A549 (cell line): ENCODE results near the gene NECAB3. TPM values are rescaled to one million over a fixed set of nuclear protein-coding genes. Genes with fewer than 3 reads are reported as not detected.
A peak's percentile ranks its signal among the peaks of the same experiment; 100 is the strongest.

Source experiments
- ATAC-seq, 2 experiments: fragments of 200-7000 bp in 1 of 2; fragments of >200 bp in 1 of 2; cut with Nextera tagmentation in 1 of 2; cut with Tn5 transposase in 1 of 2; 3 replicates each; pipeline versions ENCODE4 v1.8.0 to v1.9.1; 2018 to 2020; ENCODE audit warnings: mild to moderate bottlenecking in 1 of 2, moderate library complexity in 1 of 2
- CTCF ChIA-PET: fragments of 300-600 bp; sonication (Branson Sonifier 250); formaldehyde crosslinking; extraction: SDS; loops from one replicate; lab custom pipeline; 2021; ENCODE audit warnings: antibody characterized with exemption, inconsistent platforms; lab: Yijun Ruan, JAX
- POLR2A ChIA-PET: fragments of 350-600 bp; formaldehyde crosslinking; extraction: SDS; loops from one replicate; lab custom pipeline; 2021; ENCODE audit warnings: antibody characterized with exemption, inconsistent platforms; lab: Yijun Ruan, JAX
- DNase-seq, 2 experiments: peaks; one replicate each; pipeline versions ENCODE4 v3.0.0 to v3.0.0-alpha.2; 2011 to 2016; ENCODE audit warnings: low read depth in 1 of 2, low spot score in 1 of 2
- FAIRE-seq: peaks from 2 replicates; lab custom pipeline; 2011; peaks lifted over from hg19 to GRCh38; lab: Jason Lieb, UNC
- H3K27ac ChIP-seq, 2 experiments: fragments of >200 bp; sonication (Bioruptor Twin); formaldehyde crosslinking; 3 replicates each; pipeline ENCODE4 v1.5.1; 2016 to 2017
- H3K4me1 ChIP-seq: fragments of >200 bp; sonication (Bioruptor Twin); formaldehyde crosslinking; 3 replicates; pipeline ENCODE4 v1.6.1; 2016
- H3K4me2 ChIP-seq: fragments of >200 bp; sonication (Bioruptor Twin); formaldehyde crosslinking; 3 replicates; pipeline ENCODE4 v1.6.1; 2016
- H3K4me3 ChIP-seq: fragments of >200 bp; sonication (Bioruptor Twin); formaldehyde crosslinking; 3 replicates; pipeline ENCODE4 v1.5.1; 2016
- H3K9me3 ChIP-seq: fragments of >200 bp; sonication (Bioruptor Twin); formaldehyde crosslinking; 3 replicates; pipeline ENCODE4 v1.6.1; 2016
- BHLHE40 ChIP-seq: IDR thresholded peaks from 2 replicates; pipeline ENCODE4 v1.6.1; 2012; ENCODE audit warnings: low read depth, low read length, inconsistent platforms
- CBX2 ChIP-seq: fragments of 200-600 bp; sonication (generic); IDR thresholded peaks from 2 replicates; pipeline ENCODE4 v1.6.1; 2016; ENCODE audit warnings: low read depth, mild to moderate bottlenecking, borderline replicate concordance
- CEBPB ChIP-seq, 2 experiments: fragments of >200 bp in 1 of 2; sonication (Bioruptor Twin) in 1 of 2; formaldehyde crosslinking in 1 of 2; IDR thresholded peaks; 2 replicates each; pipeline ENCODE4 v1.6.1; 2012 to 2016
- CHD4 ChIP-seq: fragments of 200-600 bp; sonication (generic); IDR thresholded peaks from 2 replicates; pipeline ENCODE4 v1.6.1; 2016; ENCODE audit warnings: antibody characterized with exemption, mild to moderate bottlenecking, borderline replicate concordance
- CTCF ChIP-seq: fragments of >200 bp; sonication (Bioruptor Twin); formaldehyde crosslinking; IDR thresholded peaks from 3 replicates; pipeline ENCODE4 v1.5.1; 2016
- ELK1 ChIP-seq: fragments of 150-350 bp; IDR thresholded peaks from 2 replicates; pipeline ENCODE4 v1.6.1; 2014; ENCODE audit warnings: low read depth, mild to moderate bottlenecking, low read length
- FOSB ChIP-seq: fragments of 250-450 bp; sonication (Bioruptor Pico); IDR thresholded peaks from 2 replicates; pipeline ENCODE4 v1.5.0; 2020; ENCODE audit warnings: mild to moderate bottlenecking, moderate library complexity
- GATA3 ChIP-seq: IDR thresholded peaks from 2 replicates; pipeline ENCODE4 v1.6.1; 2012; ENCODE audit warnings: borderline replicate concordance
- HDAC2 ChIP-seq: fragments of 200-600 bp; sonication (generic); IDR thresholded peaks from 2 replicates; pipeline ENCODE4 v1.6.1; 2016
- JUN ChIP-seq, 2 experiments: fragments of >200 bp; sonication (Bioruptor Twin); formaldehyde crosslinking; IDR thresholded peaks; 2 replicates in 1 of 2; 3 replicates in 1 of 2; pipeline ENCODE4 v1.6.1; 2016 to 2017
- JUNB ChIP-seq: fragments of >200 bp; sonication (Bioruptor Twin); formaldehyde crosslinking; IDR thresholded peaks from 2 replicates; pipeline ENCODE4 v1.6.1; 2016
- KDM5A ChIP-seq: fragments of 200-600 bp; sonication (generic); IDR thresholded peaks from 2 replicates; pipeline ENCODE4 v1.6.1; 2016; ENCODE audit warnings: antibody characterized with exemption, mild to moderate bottlenecking
- MAX ChIP-seq: IDR thresholded peaks from 2 replicates; pipeline ENCODE4 v1.6.1; 2012
- MAZ ChIP-seq: fragments of 150-350 bp; IDR thresholded peaks from 2 replicates; pipeline ENCODE4 v1.6.1; 2014; ENCODE audit warnings: antibody characterized with exemption, low read depth, low read length, borderline replicate concordance
- NFE2L2 ChIP-seq: fragments of 150-350 bp; conservative IDR thresholded peaks from 2 replicates; pipeline ENCODE4 v1.6.1; 2014; ENCODE audit warnings: low read length
- NPAS2 ChIP-seq: fragments of 250-450 bp; sonication (Bioruptor Pico); IDR thresholded peaks from 2 replicates; pipeline ENCODE4 v1.8.0; 2022; ENCODE audit warnings: mild to moderate bottlenecking, moderate library complexity, borderline replicate concordance
- NR3C1 ChIP-seq: fragments of >200 bp; sonication (Bioruptor Twin); formaldehyde crosslinking; IDR thresholded peaks from 3 replicates; pipeline ENCODE4 v1.6.1; 2017
- POLR2AphosphoS2 ChIP-seq: conservative IDR thresholded peaks from 2 replicates; pipeline ENCODE4 v1.6.1; 2012; ENCODE audit warnings: low read length, improper control_type of control experiment, inconsistent platforms
- RAD21 ChIP-seq, 2 experiments: fragments of >200 bp in 1 of 2; sonication (Bioruptor Twin) in 1 of 2; formaldehyde crosslinking in 1 of 2; IDR thresholded peaks in 1 of 2; conservative IDR thresholded peaks in 1 of 2; 2 replicates in 1 of 2; 3 replicates in 1 of 2; pipeline ENCODE4 v1.6.1; 2012 to 2018; ENCODE audit warnings: inconsistent platforms in 1 of 2
- RCOR1 ChIP-seq: fragments of 150-350 bp; IDR thresholded peaks from 2 replicates; pipeline ENCODE4 v1.6.1; 2014; ENCODE audit warnings: antibody characterized with exemption, low read length, low read depth
- REST ChIP-seq: fragments of 200-600 bp; sonication (generic); IDR thresholded peaks from 2 replicates; pipeline ENCODE4 v1.6.1; 2016; ENCODE audit warnings: antibody characterized with exemption, mild to moderate bottlenecking, moderate library complexity
- RNF2 ChIP-seq: fragments of 200-600 bp; sonication (generic); IDR thresholded peaks from 2 replicates; pipeline ENCODE4 v1.6.1; 2016; ENCODE audit warnings: low read depth, mild to moderate bottlenecking, antibody characterized with exemption, moderate library complexity, borderline replicate concordance
- SMC3 ChIP-seq: fragments of >200 bp; sonication (Bioruptor Twin); formaldehyde crosslinking; IDR thresholded peaks from 3 replicates; pipeline ENCODE4 v1.6.1; 2018; ENCODE audit warnings: inconsistent platforms
- SREBF2 ChIP-seq: fragments of 450-650 bp; IDR thresholded peaks from 2 replicates; pipeline ENCODE4 v1.6.1; 2014; ENCODE audit warnings: mild to moderate bottlenecking, moderate library complexity
- ZC3H11A ChIP-seq: fragments of 450-650 bp; IDR thresholded peaks from 2 replicates; pipeline ENCODE4 v1.6.1; 2014; ENCODE audit warnings: antibody characterized with exemption, mild to moderate bottlenecking
- ZFP36 ChIP-seq: fragments of 450-650 bp; IDR thresholded peaks from 2 replicates; pipeline ENCODE4 v1.6.1; 2014; ENCODE audit warnings: borderline replicate concordance; ENCODE audit not compliant: partially characterized antibody
- ZSCAN20 ChIP-seq: fragments of 250-450 bp; sonication (Bioruptor Pico); IDR thresholded peaks from 2 replicates; pipeline ENCODE4 v1.8.0; 2022; ENCODE audit warnings: mild to moderate bottlenecking, moderate library complexity
- WGBS: methylation state at CpG from one replicate; pipeline ENCODE4 v1.1.6; 2017; ENCODE audit errors: missing lambda C conversion rate; 5-methylcytosine and 5-hydroxymethylcytosine counted together
- polyA plus RNA-seq, 4 experiments: library from polyadenylated mRNA; depleted of rRNA in 3 of 4; stranded (reverse); fragments of >200 nt; fragmentation: RNase III in 1 of 4; extraction: RNeasy Plus Mini Kit Qiagen cat#74134 plus additional on column Dnase treatment in 1 of 4; gene quantifications; 2 replicates in 3 of 4; 3 replicates in 1 of 4; pipeline ENCODE4 v1.2.3, GENCODE V29; 2011 to 2017

Gene NECAB3
- polyA plus RNA-seq, 2 of the 4 experiments (the other 2 are of a cell fraction) = 9.3 to 19.3 TPM

GRCh38 chr20:33702861-33703260, 28.6 kb upstream of the NECAB3 start:
- FAIRE-seq = no peak
- 76% methylated on average over 5 of the region's 5 CpGs for WGBS
- POLR2A ChIA-PET = no interaction called here

GRCh38 chr20:33701629-33702450, 27.6 kb upstream of the NECAB3 start:
- ATAC-seq (no peak), FAIRE-seq (no peak)
- no peak for TF ChIP-seq KDM5A
- no peak for TF ChIP-seq SREBF2
- no peak for TF ChIP-seq GATA3
- TF ChIP-seq POLR2AphosphoS2 = no peak
- TF ChIP-seq CTCF = no peak
- TF ChIP-seq FOSB (CRISPR knock-in tag) = no peak
- TF ChIP-seq CBX2 = no peak
- no peak for TF ChIP-seq RNF2
- no peak for TF ChIP-seq JUN (IDR thresholded peaks at IDR 0.05)
- no peak for TF ChIP-seq HDAC2
- TF ChIP-seq CHD4 = no peak
- TF ChIP-seq NPAS2 (CRISPR knock-in tag) = no peak
- TF ChIP-seq ZSCAN20 = no peak
- no peak for TF ChIP-seq NR3C1
- TF ChIP-seq ELK1 = no peak

More at GRCh38 chr20:33702861-33703260, 28.6 kb upstream of the NECAB3 start:
- peak; percentile 43 to 56; a peak in 2 of 6 replicates for ATAC-seq
- Histone ChIP-seq H3K4me2 (no peak overlapping the region), H3K9me3 (no peaks in the 10 kb centered on the region)
- TF ChIP-seq ZFP36 = no peak
- TF ChIP-seq REST = no peak
- no peak for TF ChIP-seq ZC3H11A
- no peak for TF ChIP-seq BHLHE40
- no peak for TF ChIP-seq JUNB
- TF ChIP-seq MAX = no peak
- TF ChIP-seq CEBPB (IDR thresholded peaks at IDR 0.05) = no peak
- no peak for TF ChIP-seq ELK1
- no peak for TF ChIP-seq NR3C1
- no peak for TF ChIP-seq RCOR1
- no peak for TF ChIP-seq MAZ
- TF ChIP-seq RAD21 (conservative IDR thresholded peaks at IDR 0.05 in 1 of 2, IDR thresholded peaks at IDR 0.05 in 1 of 2) = no peak
- TF ChIP-seq NFE2L2 = no peak
- TF ChIP-seq SMC3 = no peak
- TF ChIP-seq, all 56 proteins: peak for 0
- Histone ChIP-seq H3K27ac (no peak overlapping the region), H3K4me3 (no peak overlapping the region), H3K4me1 (0 out of 3 replicates have a peak, but pooled peaks cover 3% of the 10 kb centered on the region)
- DNase-seq = no peak
- CTCF ChIA-PET = interaction anchor here (0.9 kb wide), 1 partner anchor 419 kb away, joined by 3 read pairs; no protein-coding TSS in a partner anchor

More at GRCh38 chr20:33701629-33702450, 27.6 kb upstream of the NECAB3 start:
- ChIA-PET CTCF (no interaction called here), POLR2A (no interaction called here)
- no peak for DNase-seq
- no peak overlapping the region for H3K4me2 ChIP-seq
- H3K4me3 ChIP-seq = no peak overlapping the region
- H3K27ac ChIP-seq = no peak overlapping the region
- H3K9me3 ChIP-seq = no peaks in the 10 kb centered on the region
- 0 out of 3 replicates have a peak, but pooled peaks cover 3% of the 10 kb centered on the region for H3K4me1 ChIP-seq
- WGBS = 59% methylated on average over 13 of the region's 27 CpGs
